Measurements from ENCODE around the gene LMNTD2. TPM values are rescaled to one million over a fixed set of nuclear protein-coding genes. Genes with fewer than 3 reads are reported as not detected.

The LMNTD2 gene
- total and polyA plus RNA-seq, 2 of the 13 experiments (the other 11 are each of a cell fraction or from before 2014, with no cell fraction given) = 1.1 to 3.1 TPM

DNA sequence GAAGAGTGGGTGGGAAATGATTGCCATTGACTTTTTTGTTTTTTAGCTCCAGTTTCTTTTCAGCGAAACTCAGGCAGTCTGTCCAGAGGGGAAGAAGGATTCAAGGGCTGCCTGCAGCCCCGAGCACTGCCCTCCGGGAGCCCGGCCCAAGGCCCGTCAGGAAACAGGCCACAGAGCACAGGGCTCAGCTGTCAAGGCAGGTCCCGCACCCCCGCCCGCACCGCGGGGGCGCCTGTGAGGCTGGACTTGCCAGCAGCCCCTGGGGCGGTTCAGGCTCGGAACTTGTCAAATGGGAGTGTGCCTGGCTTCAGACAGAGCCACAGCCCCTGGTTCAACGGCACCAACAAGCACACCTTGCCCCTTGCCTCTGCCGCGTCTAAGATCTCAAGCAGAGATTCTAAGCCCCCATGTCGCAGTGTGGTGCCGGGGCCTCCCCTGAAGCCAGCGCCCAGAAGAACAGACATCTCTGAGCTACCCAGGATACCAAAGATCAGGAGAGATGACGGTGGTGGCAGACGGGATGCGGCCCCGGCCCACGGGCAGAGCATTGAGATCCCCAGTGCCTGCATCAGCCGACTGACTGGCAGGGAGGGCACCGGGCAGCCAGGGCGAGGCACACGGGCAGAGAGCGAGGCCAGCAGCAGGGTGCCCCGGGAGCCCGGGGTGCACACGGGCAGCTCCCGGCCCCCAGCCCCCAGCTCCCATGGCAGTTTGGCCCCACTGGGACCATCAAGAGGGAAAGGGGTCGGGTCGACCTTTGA is 46.7 kb upstream of the LMNTD2 start:
- WGBS (ENCODE audit: low lambda C conversion rate) = 93% methylated on average over 12 of the region's 35 CpGs
- no peak for TF ChIP-seq ZNF292 (CRISPR knock-in tag; IDR thresholded peaks at IDR 0.05; ENCODE audit: borderline replicate concordance, low read depth)
- TF ChIP-seq RORA (CRISPR knock-in tag; IDR thresholded peaks at IDR 0.05) = no peak
- peak; percentile 44 for TF ChIP-seq AGO2 (optimal IDR thresholded peaks at IDR 0.05; ENCODE audit: low read depth, low read length)
- TF ChIP-seq RBM22 (optimal IDR thresholded peaks at IDR 0.05; ENCODE audit: low read length) = peak; percentile 49
- no peak for TF ChIP-seq ZNF878 (CRISPR knock-in tag; IDR thresholded peaks at IDR 0.05)
- peak in 1 of 2 experiments; percentile 12; a peak in 1 of 4 replicates for TF ChIP-seq POLR2A (IDR thresholded peaks at IDR 0.05; ENCODE audit: insufficient read depth in 1 of 2, low read depth in 2 of 2, low read length in 2 of 2)
- no peak for TF ChIP-seq PRMT3 (CRISPR knock-in tag; IDR thresholded peaks at IDR 0.05; ENCODE audit: borderline replicate concordance, low read depth)
- no peak for TF ChIP-seq SMAD9 (CRISPR knock-in tag; IDR thresholded peaks at IDR 0.05)
- Histone ChIP-seq H3K79me2 (ENCODE audit: insufficient read depth, low read length) (no peaks in the 10 kb centered on the region), H3K4me1 (ENCODE audit: insufficient read depth, low read length) (no peaks in the 10 kb centered on the region), H3K27ac (ENCODE audit: extremely low read length, insufficient read depth, low read length) (no peak overlapping the region), H3K9ac (ENCODE audit: insufficient read depth, low read depth, low read length) (no peak overlapping the region), H3K27me3 (ENCODE audit: control insufficient read depth in 1 of 2, insufficient read depth in 2 of 2, low read length in 2 of 2) (no peaks in the 10 kb centered on the region), H4K20me1 (ENCODE audit: insufficient read depth, low read length) (peaks cover 6% of the 10 kb centered on the region; the same call in 1 of the 2 replicates), H3K36me3 (replicated peaks in 1 of 2; ENCODE audit: control insufficient read depth in 1 of 2, insufficient read depth in 2 of 2, low read length in 2 of 2) (peaks cover 53 to 93% of the 10 kb centered on the region in 2 experiments; a peak in 4 of 5 replicates), H3K9me3 (ENCODE audit: low read length) (no peaks in the 10 kb centered on the region), H3K4me2 (ENCODE audit: low read depth, low read length) (no peak overlapping the region), H2AFZ (ENCODE audit: low read length) (no peak overlapping the region), H3K4me3 (replicated peaks in 1 of 3; ENCODE audit: insufficient read depth in 1 of 3, low read depth in 2 of 3, low read length in 3 of 3) (no peak overlapping the region)
- ChIA-PET CTCF (ENCODE audit: low intra/inter-chr PET ratio, low total read pairs) (no interaction called here), POLR2A (interaction anchor here (1.3 kb wide), 1 partner anchor 19 kb away, joined by 3 read pairs; no protein-coding TSS in a partner anchor)
- DNase-seq (ENCODE audit: low spot score) (no peak), ATAC-seq (no peak), FAIRE-seq (no peak)
- intact Hi-C loops (cut with micrococcal nuclease; ENCODE audit: unreplicated experiment) (no loop called here), in situ Hi-C loops (cut with HindIII; ENCODE audit: extremely low pct_ligation_motif_present, low pct_unique_long_range_greater_than_20kb) (no loop called here)
- no TSS peak for BruUV-seq (replicated peaks)

DNA sequence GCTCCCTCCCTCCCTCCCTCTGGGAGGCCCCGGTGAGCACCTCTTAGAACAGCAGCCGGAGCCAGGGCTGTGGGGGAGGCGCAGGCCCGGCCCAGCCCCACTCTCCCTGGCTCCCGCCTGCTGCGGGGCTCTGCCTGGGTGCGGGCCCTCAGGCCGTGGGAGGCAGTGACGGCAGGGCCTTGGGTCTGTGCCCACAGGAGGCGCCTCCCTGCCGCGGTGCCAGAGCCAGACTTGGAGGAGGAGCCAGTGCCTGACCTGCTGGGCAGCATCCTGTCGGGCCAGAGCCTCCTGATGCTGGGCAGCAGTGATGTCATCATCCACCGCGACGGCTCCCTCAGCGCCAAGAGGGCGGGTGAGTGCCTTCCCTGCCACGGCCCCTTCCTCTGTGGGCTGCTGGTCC is 45.7 kb upstream of the LMNTD2 start:
- intact Hi-C loops (cut with micrococcal nuclease; ENCODE audit: unreplicated experiment) = no loop called here
- 0 out of 2 replicates have a peak, but pooled peaks cover 4% of the 10 kb centered on the region for H4K20me1 ChIP-seq (ENCODE audit: insufficient read depth, low read length)
- TF ChIP-seq AGO2 (optimal IDR thresholded peaks at IDR 0.05; ENCODE audit: low read depth, low read length) (peak; percentile 42), ATF7 (IDR thresholded peaks at IDR 0.05) (0 out of 2 replicates have a peak, but pooled peaks have one; percentile 32), ATF7 (CRISPR knock-in tag; IDR thresholded peaks at IDR 0.05) (no peak), FOXK1 (CRISPR knock-in tag; IDR thresholded peaks at IDR 0.05; ENCODE audit: borderline replicate concordance, low read depth) (no peak)
- no peak overlapping the region for H3K27ac ChIP-seq (ENCODE audit: extremely low read length, insufficient read depth, low read length)
- POLR2A ChIA-PET = interaction anchor here (1.3 kb wide), 1 partner anchor 18 kb away, joined by 3 read pairs; no protein-coding TSS in a partner anchor
- CTCF ChIA-PET (ENCODE audit: low intra/inter-chr PET ratio, low total read pairs) = no interaction called here
- BruUV-seq (replicated peaks) = no TSS peak
- H2AFZ ChIP-seq (ENCODE audit: low read length) = no peak overlapping the region
- H3K36me3 ChIP-seq (replicated peaks in 1 of 2; ENCODE audit: control insufficient read depth in 1 of 2, insufficient read depth in 2 of 2, low read length in 2 of 2) = peaks cover 49 to 93% of the 10 kb centered on the region in 2 experiments; a peak in 4 of 5 replicates
- H3K4me3 ChIP-seq (replicated peaks in 1 of 3; ENCODE audit: insufficient read depth in 1 of 3, low read depth in 2 of 3, low read length in 3 of 3) = no peak overlapping the region
- WGBS (ENCODE audit: low lambda C conversion rate) = no CpG with 5 or more reads among the region's 19 CpGs
- FAIRE-seq (no peak), DNase-seq (ENCODE audit: low spot score) (no peak), ATAC-seq (no peak)
- in situ Hi-C loops (cut with HindIII; ENCODE audit: extremely low pct_ligation_motif_present, low pct_unique_long_range_greater_than_20kb) = no loop called here
- H3K9ac ChIP-seq (ENCODE audit: insufficient read depth, low read depth, low read length) = no peak overlapping the region
- no peak overlapping the region for H3K4me2 ChIP-seq (ENCODE audit: low read depth, low read length)
- H3K9me3 ChIP-seq (ENCODE audit: low read length) = no peaks in the 10 kb centered on the region
- H3K4me1 ChIP-seq (ENCODE audit: insufficient read depth, low read length) = no peaks in the 10 kb centered on the region
- H3K27me3 ChIP-seq (ENCODE audit: control insufficient read depth in 1 of 2, insufficient read depth in 2 of 2, low read length in 2 of 2) = no peaks in the 10 kb centered on the region
- no peaks in the 10 kb centered on the region for H3K79me2 ChIP-seq (ENCODE audit: insufficient read depth, low read length)

Measured in HepG2 (cell line).